Fibroblast of skin of scalp (primary cell): ENCODE results near the gene FAM3A. TPM values are rescaled to one million over a fixed set of nuclear protein-coding genes. Genes with fewer than 3 reads are reported as not detected.
"Not testable (repeated sequence)": the region's sequence is repeated elsewhere in the genome, so short reads cannot be mapped to it uniquely, and the experiment has no call there.

Experiments
- DNase-seq: peaks from one replicate; pipeline ENCODE4 v3.0.0-alpha.2; 2013
- polyA plus RNA-seq, 2 experiments: library from polyadenylated mRNA; unstranded; fragments of 120-200 nt; gene quantifications; one replicate each; pipeline ENCODE4 v1.2.1, GENCODE V29; 2013; ENCODE audit not compliant: insufficient read length in 2 of 2

Gene FAM3A, protein sequence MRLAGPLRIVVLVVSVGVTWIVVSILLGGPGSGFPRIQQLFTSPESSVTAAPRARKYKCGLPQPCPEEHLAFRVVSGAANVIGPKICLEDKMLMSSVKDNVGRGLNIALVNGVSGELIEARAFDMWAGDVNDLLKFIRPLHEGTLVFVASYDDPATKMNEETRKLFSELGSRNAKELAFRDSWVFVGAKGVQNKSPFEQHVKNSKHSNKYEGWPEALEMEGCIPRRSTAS
- polyA plus RNA-seq (2013, experiment 1 of 2; ENCODE audit: insufficient read length) = 37.0 TPM
- 35.1 TPM for polyA plus RNA-seq (2013, experiment 2 of 2; ENCODE audit: insufficient read length)

DNA sequence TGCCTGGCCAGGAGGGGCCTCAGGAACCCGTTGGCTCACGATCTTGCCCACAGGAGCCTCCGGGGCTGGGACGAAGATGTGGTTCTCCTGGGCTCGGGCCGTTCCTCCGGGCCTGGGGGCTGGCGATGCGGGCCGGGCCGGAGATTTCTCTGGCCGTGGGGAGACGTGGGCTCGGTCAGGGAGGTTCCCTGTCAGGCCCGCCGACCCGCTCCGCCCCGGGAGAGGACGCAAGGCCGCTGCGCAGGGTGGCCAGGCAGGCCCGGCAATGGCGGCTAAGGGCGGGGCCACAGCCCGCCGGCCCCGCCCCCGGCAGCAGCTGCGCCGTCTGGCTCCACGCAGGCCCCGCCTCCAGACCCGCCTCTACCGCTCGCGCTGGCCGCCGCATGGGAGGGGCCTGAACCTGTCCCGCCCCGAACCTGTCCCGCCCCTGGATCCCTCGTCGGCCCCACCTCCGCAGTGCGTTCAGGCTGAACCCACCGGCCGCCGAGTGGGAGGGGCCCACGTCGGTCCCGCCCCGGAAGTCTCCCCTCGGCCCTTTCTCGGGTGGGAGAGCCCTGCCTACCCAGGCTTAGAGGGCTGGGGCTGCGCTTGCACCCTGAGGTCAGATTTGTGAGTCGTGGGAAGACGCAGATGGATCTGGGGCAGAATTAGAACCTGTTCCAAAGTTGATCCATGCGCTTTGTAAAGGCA is at the start of gene FAM3A:
Gene FAM3A, minus strand, starts transcription at position 267 of the 690 bp plus-strand sequence. CDS start 460 bp downstream, outside the sequence.
- peak; percentile 91 for DNase-seq

- not testable (repeated sequence) for DNase-seq
Measured at GRCh38 chrX:154562295-154562694, 46.3 kb upstream of the FAM3A start.

DNA sequence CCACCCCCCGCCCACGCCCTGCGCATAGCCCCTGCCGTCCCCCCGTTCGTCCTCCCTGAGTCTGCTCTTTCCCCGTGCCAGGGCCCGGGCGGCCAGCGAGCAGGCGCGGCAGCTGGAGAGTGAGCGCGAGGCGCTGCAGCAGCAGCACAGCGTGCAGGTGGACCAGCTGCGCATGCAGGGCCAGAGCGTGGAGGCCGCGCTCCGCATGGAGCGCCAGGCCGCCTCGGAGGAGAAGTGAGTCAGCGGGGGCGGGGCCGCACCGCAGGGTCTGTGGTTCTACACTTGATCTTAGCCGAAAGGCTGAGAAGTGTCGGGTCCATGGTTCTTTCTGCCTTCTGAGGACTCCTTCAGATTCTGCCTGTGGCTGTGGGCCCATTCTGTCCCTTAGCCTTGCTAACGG is 44.3 kb upstream of the FAM3A start:
- DNase-seq = not testable (repeated sequence)

DNA sequence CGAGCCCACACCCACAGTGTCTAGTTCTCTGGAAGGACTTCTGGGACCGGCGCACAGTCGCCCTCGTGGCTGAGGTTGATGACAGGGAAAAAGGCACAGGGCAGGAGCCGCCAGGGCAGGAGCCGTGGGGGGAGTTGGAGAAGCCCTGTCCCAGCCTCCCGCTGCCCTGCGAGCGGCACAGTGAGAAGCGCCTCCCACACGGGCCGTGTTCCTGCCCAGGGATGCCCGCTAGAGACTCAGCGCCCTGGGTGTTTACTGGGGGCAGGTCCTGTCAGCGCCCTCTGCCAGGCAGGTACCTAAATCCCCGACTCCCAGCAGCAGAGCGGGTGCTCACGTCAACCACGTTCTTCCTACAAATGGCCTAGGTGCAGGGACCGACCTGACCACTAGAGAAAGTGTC is 42.9 kb upstream of the FAM3A start:
- not testable (repeated sequence) for DNase-seq

- DNase-seq = not testable (repeated sequence)
Measured at GRCh38 chrX:154558060-154558690, 42.1 kb upstream of the FAM3A start.

- not testable (repeated sequence) for DNase-seq
Measured at GRCh38 chrX:154552112-154552806, 36.2 kb upstream of the FAM3A start.

DNA sequence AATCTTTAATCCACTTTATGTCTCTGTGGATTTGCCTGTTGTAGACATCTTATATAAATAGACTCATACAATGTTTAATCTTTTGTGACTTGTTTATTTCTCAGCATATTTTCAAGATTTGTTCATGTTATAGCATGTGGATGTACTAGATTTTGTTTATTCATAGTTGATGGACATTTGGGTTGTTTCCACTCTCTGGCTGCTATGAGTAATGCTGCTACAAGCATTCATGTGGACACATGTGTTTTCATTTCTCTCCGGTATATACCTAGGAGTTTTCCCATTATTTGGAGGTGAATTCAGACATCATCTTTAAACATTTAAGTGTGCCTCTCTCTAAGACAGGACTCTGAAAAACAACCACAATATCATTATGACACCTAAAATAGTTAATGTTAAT is 33.7 kb upstream of the FAM3A start:
- no peak for DNase-seq

DNA sequence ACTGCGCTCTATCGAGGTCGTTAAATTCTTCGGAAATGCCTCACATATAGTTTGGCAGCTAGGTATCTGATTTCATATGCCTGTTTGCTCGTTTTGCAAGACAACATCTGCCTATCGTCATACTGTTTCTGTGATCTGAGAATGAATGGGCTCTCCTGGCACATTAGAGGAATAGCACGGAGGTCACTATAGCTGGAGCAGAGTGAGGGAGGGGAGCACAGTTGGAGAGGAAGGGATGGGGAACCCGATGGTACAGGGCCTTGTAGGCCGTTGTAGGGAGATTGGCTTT is 31.9 kb upstream of the FAM3A start:
- no peak for DNase-seq

- peak; percentile 93 for DNase-seq
Measured at GRCh38 chrX:154547245-154548027, 31.4 kb upstream of the FAM3A start, which contains the start of gene IKBKG. TSS of gene IKBKG (plus strand) at chrX:154547620. CDS start at chrX:154552003, 4,383 bp downstream.

GRCh38 chrX:154546354-154547244 is 30.6 kb upstream of the FAM3A start, which contains the start of gene G6PD:
TSS of gene G6PD (minus strand) at chrX:154546846. CDS start at chrX:154546155, 691 bp downstream.
- peak; percentile 72 for DNase-seq

GRCh38 chrX:154545673-154546274 is 29.7 kb upstream of the FAM3A start:
- DNase-seq = no peak

- no peak for DNase-seq
Measured at GRCh38 chrX:154542723-154543424, 26.8 kb upstream of the FAM3A start.

- peak; percentile 96 for DNase-seq
Measured at GRCh38 chrX:154541896-154542722, 26.1 kb upstream of the FAM3A start.

GRCh38 chrX:154541589-154541895 is 25.5 kb upstream of the FAM3A start:
- DNase-seq = no peak

DNA sequence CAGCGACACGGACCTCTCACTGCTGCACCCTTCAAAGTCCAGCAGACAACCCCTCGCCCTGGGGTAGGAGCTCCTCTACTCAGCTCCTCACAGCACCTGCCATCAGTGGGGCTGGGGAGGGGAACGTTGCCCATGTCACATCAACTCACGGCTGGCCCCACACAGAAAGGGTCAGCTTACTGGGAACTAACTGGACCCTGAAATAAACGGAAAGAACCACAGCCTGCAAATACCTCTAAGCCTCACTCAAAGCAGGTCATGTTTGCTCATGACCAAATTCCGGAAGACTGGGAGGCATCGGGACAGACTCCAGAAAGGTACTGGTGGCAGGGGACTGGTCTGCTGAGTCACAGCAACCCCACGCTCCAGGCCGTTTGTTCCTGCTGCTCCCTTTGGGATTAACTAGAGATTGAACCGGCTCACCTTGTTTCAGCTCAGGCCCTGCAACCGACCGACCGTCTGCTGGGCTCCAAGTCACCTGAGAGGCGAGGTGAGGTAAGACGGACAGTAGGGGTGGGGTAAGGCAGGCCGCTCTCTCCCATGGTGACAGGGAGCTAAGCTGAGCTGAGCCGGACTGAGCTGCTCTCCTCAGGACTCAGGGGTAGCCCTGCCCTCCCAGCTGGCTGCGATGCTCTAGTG is 25.0 kb upstream of the FAM3A start:
- no peak for DNase-seq

- DNase-seq = not testable (repeated sequence)
Measured at GRCh38 chrX:154540365-154540764, 24.3 kb upstream of the FAM3A start.

DNA sequence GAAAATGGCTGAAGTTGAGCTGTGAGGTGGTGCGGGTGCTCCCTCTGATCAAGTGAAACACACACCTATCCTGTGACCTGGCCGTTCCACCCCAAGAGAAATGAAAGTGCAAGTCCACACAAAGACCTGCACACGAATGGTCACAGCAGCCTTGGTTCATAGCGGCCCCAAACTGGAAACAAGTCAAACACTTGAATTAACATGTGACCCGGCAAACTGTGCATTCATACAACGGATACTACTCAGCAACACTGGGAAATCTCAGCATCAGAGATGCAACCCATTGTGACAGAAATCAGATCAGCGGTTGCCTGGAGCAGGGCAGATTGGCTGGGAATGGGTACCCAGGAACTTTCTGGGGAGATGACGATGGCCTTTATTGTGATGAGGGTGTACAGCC is 23.0 kb upstream of the FAM3A start:
- no peak for DNase-seq

- DNase-seq = no peak
Measured at GRCh38 chrX:154535892-154536291, 19.9 kb upstream of the FAM3A start.
